ENCODE measurements around the gene GALNT18.
A peak's percentile ranks its signal among the peaks of the same experiment; 100 is the strongest.

GALNT18 gene

GRCh38 chr11:11483627-11484026 is 138.2 kb downstream of the GALNT18 start:
- CTCF ChIA-PET, result interaction anchor here (0.6 to 1.2 kb wide), 5 partner anchors 21 to 1809 kb away, joined by 3 to 4 read pairs (median 3); partner anchors contain the start of gene GALNT18
- Histone ChIP-seq H3K9me3 (ENCODE audit: control insufficient read depth, insufficient read depth, low read depth, low read length) (no peaks in the 10 kb centered on the region), H3K4me3 (ENCODE audit: low read depth, low read length) (no peak overlapping the region), H3K4me1 (ENCODE audit: control insufficient read depth, insufficient read depth, low read length) (no peaks in the 10 kb centered on the region), H3K36me3 (ENCODE audit: control insufficient read depth in 2 of 2, insufficient read depth in 1 of 2, low read length in 2 of 2) (no peaks in the 10 kb centered on the region), H3K27ac (ENCODE audit: extremely low read depth, low read depth, low read length) (no peak overlapping the region)
- TF ChIP-seq PBX3 (CRISPR knock-in tag; IDR thresholded peaks at IDR 0.05), result no peak
- no peak for TF ChIP-seq ZNF48 (tag by site-specific recombination; IDR thresholded peaks at IDR 0.05)
- TF ChIP-seq INSM2 (tag by site-specific recombination; IDR thresholded peaks at IDR 0.05), result no peak
- TF ChIP-seq ZNF791 (tag by site-specific recombination; IDR thresholded peaks at IDR 0.05), result no peak
- TF ChIP-seq ZNF302 (tag by site-specific recombination; IDR thresholded peaks at IDR 0.05; ENCODE audit: low read depth), result no peak
- TF ChIP-seq ZNF704 (tag by site-specific recombination; IDR thresholded peaks at IDR 0.05), result no peak
- TF ChIP-seq ZNF560 (tag by site-specific recombination; IDR thresholded peaks at IDR 0.05; ENCODE audit: borderline replicate concordance), result no peak
- no peak for TF ChIP-seq ZSCAN5A (tag by site-specific recombination; IDR thresholded peaks at IDR 0.05)
- TF ChIP-seq ZNF626 (tag by site-specific recombination; IDR thresholded peaks at IDR 0.05), result no peak
- no peak for TF ChIP-seq ZNF518A (tag by site-specific recombination; conservative IDR thresholded peaks at IDR 0.05; ENCODE audit: low read depth)
- TF ChIP-seq ZFHX2 (tag by site-specific recombination; conservative IDR thresholded peaks at IDR 0.05), result peak; percentile 88
- TF ChIP-seq EGR2 (tag by site-specific recombination; IDR thresholded peaks at IDR 0.05; ENCODE audit: low read depth), result peak; percentile 86
- no peak for TF ChIP-seq MYNN (tag by site-specific recombination; IDR thresholded peaks at IDR 0.05; ENCODE audit: borderline replicate concordance)
- no peak for TF ChIP-seq ZNF555 (tag by site-specific recombination; conservative IDR thresholded peaks at IDR 0.05)
- no peak for TF ChIP-seq ZNF148 (tag by site-specific recombination; IDR thresholded peaks at IDR 0.05; ENCODE audit: borderline replicate concordance)
- TF ChIP-seq ZNF335 (tag by site-specific recombination; conservative IDR thresholded peaks at IDR 0.05), result no peak
- POLR2A ChIA-PET, result interaction anchor here (1.0 kb wide), 1 partner anchor 137 kb away, joined by 3 read pairs; no protein-coding TSS in a partner anchor
